ENCODE measurements around the gene LURAP1L.

DNA sequence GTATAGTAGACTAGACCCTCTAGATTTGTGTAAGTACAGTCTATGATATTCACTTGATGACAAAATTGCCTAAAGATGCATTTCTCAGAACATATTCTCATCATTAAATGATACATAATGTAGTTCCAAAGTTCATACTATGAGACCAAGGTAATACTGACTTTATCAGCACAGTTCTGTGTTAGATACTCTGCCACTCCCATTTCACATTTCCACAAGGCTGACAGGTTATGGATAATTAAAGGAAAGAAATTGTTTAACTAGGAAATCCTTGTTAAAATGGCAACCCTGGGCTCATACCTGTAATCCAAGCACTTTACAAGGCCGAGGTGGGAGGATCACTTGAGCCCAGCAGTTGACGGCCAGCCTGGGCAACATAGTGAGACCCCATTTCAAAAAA is 48.0 kb upstream of the LURAP1L start:
- TF ChIP-seq, protein P1, sequence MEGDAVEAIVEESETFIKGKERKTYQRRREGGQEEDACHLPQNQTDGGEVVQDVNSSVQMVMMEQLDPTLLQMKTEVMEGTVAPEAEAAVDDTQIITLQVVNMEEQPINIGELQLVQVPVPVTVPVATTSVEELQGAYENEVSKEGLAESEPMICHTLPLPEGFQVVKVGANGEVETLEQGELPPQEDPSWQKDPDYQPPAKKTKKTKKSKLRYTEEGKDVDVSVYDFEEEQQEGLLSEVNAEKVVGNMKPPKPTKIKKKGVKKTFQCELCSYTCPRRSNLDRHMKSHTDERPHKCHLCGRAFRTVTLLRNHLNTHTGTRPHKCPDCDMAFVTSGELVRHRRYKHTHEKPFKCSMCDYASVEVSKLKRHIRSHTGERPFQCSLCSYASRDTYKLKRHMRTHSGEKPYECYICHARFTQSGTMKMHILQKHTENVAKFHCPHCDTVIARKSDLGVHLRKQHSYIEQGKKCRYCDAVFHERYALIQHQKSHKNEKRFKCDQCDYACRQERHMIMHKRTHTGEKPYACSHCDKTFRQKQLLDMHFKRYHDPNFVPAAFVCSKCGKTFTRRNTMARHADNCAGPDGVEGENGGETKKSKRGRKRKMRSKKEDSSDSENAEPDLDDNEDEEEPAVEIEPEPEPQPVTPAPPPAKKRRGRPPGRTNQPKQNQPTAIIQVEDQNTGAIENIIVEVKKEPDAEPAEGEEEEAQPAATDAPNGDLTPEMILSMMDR (IDR thresholded peaks at IDR 0.05) = no peak
- no peak for TF ChIP-seq POLR2A (IDR thresholded peaks at IDR 0.05)

Measured in lower leg skin (tissue), 3 donors.